ENCODE measurements around the gene SUDS3. TPM values are rescaled to one million over a fixed set of nuclear protein-coding genes. Genes with fewer than 3 reads are reported as not detected.

Gene SUDS3
- total RNA-seq, 1 experiment from 2014 or later: 62.8 TPM

GRCh38 chr12:118439068-118439467 lies 62.7 kb downstream of the SUDS3 start:
- Histone ChIP-seq H3K27ac (ENCODE audit: low read length) (no peak overlapping the region), H3K9me3 (ENCODE audit: low read length) (no peaks in the 10 kb centered on the region), H3K9ac (ENCODE audit: low read length) (no peak overlapping the region), H3K36me3 (ENCODE audit: low read depth, low read length) (no peaks in the 10 kb centered on the region), H3F3A (ENCODE audit: low read length, unreplicated experiment) (no peaks in the 10 kb centered on the region), H3K4me2 (ENCODE audit: low read length) (no peak overlapping the region), H4K20me1 (ENCODE audit: low read length) (no peaks in the 10 kb centered on the region), H3K79me2 (ENCODE audit: low read length) (no peaks in the 10 kb centered on the region), H3K4me3 (ENCODE audit: low read length) (no peak overlapping the region), H3K27me3 (ENCODE audit: low read length) (peaks cover 75% of the 10 kb centered on the region), H3K4me1 (ENCODE audit: insufficient read depth, low read length) (no peaks in the 10 kb centered on the region), H2AFZ (ENCODE audit: low read length) (no peak overlapping the region), H3K9me2 (replicated peaks; ENCODE audit: low read length) (no peaks in the 10 kb centered on the region)
- no TSS peak for BruUV-seq (replicated peaks)
- no peak for DNase-seq
- intact Hi-C loops (cut with micrococcal nuclease): no loop called here
- TF ChIP-seq EZH2 (IDR thresholded peaks at IDR 0.05; ENCODE audit: low read length, unreplicated experiment) (no peak), EZH2phosphoT487 (IDR thresholded peaks at IDR 0.05; ENCODE audit: borderline replicate concordance, low read length) (no peak), CTCF (conservative IDR thresholded peaks at IDR 0.05; ENCODE audit: low read depth, low read length) (no peak)
- ChIA-PET POLR2A (ENCODE audit: unreplicated experiment) (no interaction called here), CTCF (no interaction called here)
- ATAC-seq: no peak

GRCh38 chr12:118446247-118446646 lies 69.9 kb downstream of the SUDS3 start:
- Histone ChIP-seq H3K9ac (ENCODE audit: low read length) (no peak overlapping the region), H3K4me1 (ENCODE audit: insufficient read depth, low read length) (no peaks in the 10 kb centered on the region), H3K9me3 (ENCODE audit: low read length) (no peaks in the 10 kb centered on the region), H3K27me3 (ENCODE audit: low read length) (peaks cover 63% of the 10 kb centered on the region), H3K4me2 (ENCODE audit: low read length) (no peak overlapping the region), H4K20me1 (ENCODE audit: low read length) (no peaks in the 10 kb centered on the region), H3F3A (ENCODE audit: low read length, unreplicated experiment) (no peaks in the 10 kb centered on the region), H3K4me3 (ENCODE audit: low read length) (no peak overlapping the region), H3K79me2 (ENCODE audit: low read length) (no peaks in the 10 kb centered on the region), H3K36me3 (ENCODE audit: low read depth, low read length) (no peaks in the 10 kb centered on the region), H3K9me2 (replicated peaks; ENCODE audit: low read length) (no peaks in the 10 kb centered on the region), H3K27ac (ENCODE audit: low read length) (no peak overlapping the region), H2AFZ (ENCODE audit: low read length) (no peak overlapping the region)
- CTCF ChIA-PET: interaction anchor here (0.7 kb wide), 1 partner anchor 1097 kb away, joined by 5 read pairs; no protein-coding TSS in a partner anchor
- POLR2A ChIA-PET (ENCODE audit: unreplicated experiment): no interaction called here
- TF ChIP-seq CTCF (conservative IDR thresholded peaks at IDR 0.05; ENCODE audit: low read depth, low read length) (peak; percentile 33; the same call in 1 of the 2 replicates), EZH2phosphoT487 (IDR thresholded peaks at IDR 0.05; ENCODE audit: borderline replicate concordance, low read length) (no peak)
- DNase-seq (no peak), ATAC-seq (no peak; the same call in 1 of the 2 replicates)
- no TSS peak for BruUV-seq (replicated peaks)
- intact Hi-C loops (cut with micrococcal nuclease): no loop called here

GRCh38 chr12:118447181-118447580 lies 70.8 kb downstream of the SUDS3 start:
- no peak overlapping the region for H3K27ac ChIP-seq (ENCODE audit: low read length)
- POLR2A ChIA-PET (ENCODE audit: unreplicated experiment): no interaction called here
- intact Hi-C loops (cut with micrococcal nuclease): no loop called here
- no peaks in the 10 kb centered on the region for H3K79me2 ChIP-seq (ENCODE audit: low read length)
- ATAC-seq (no peak), DNase-seq (no peak)
- no peak overlapping the region for H3K4me3 ChIP-seq (ENCODE audit: low read length)
- H3K27me3 ChIP-seq (ENCODE audit: low read length): peaks cover 63% of the 10 kb centered on the region
- no peaks in the 10 kb centered on the region for H3F3A ChIP-seq (ENCODE audit: low read length, unreplicated experiment)
- H3K36me3 ChIP-seq (ENCODE audit: low read depth, low read length): no peaks in the 10 kb centered on the region
- H2AFZ ChIP-seq (ENCODE audit: low read length): no peak overlapping the region
- no TSS peak for BruUV-seq (replicated peaks)
- H4K20me1 ChIP-seq (ENCODE audit: low read length): no peaks in the 10 kb centered on the region
- H3K9me3 ChIP-seq (ENCODE audit: low read length): no peaks in the 10 kb centered on the region
- H3K4me2 ChIP-seq (ENCODE audit: low read length): no peak overlapping the region
- TF ChIP-seq EZH2 (IDR thresholded peaks at IDR 0.05; ENCODE audit: low read length, unreplicated experiment): no peak
- no peak for TF ChIP-seq CTCF (conservative IDR thresholded peaks at IDR 0.05; ENCODE audit: low read depth, low read length)
- no peak for TF ChIP-seq EZH2phosphoT487 (IDR thresholded peaks at IDR 0.05; ENCODE audit: borderline replicate concordance, low read length)
- no peaks in the 10 kb centered on the region for H3K9me2 ChIP-seq (replicated peaks; ENCODE audit: low read length)
- H3K4me1 ChIP-seq (ENCODE audit: insufficient read depth, low read length): no peaks in the 10 kb centered on the region
- CTCF ChIA-PET: no interaction called here
- H3K9ac ChIP-seq (ENCODE audit: low read length): no peak overlapping the region
